Naive thymus-derived CD8-positive, alpha-beta T cell (primary cell): ENCODE results near the gene SLC22A4. TPM values are rescaled to one million over a fixed set of nuclear protein-coding genes. Genes with fewer than 3 reads are reported as not detected.

Source experiments
- ATAC-seq, 2 donors: fragments of 150-1000 bp; cut with Tn5 transposase in 1 of 2; sonication (Bioruptor Pico), chemical (Tn5 transposase) in 1 of 2; 1 replicate in 1 of 2; 2 replicates in 1 of 2; pipeline ENCODE4 v1.10.0; 2021; ENCODE audit warnings: mild to moderate bottlenecking in 2 of 2, moderate library complexity in 2 of 2
- POLR2A ChIA-PET: fragments of 350-600 bp; sonication (Branson Sonifier 250); formaldehyde crosslinking; loops from one replicate; lab custom pipeline; 2021; ENCODE audit warnings: antibody characterized with exemption; lab: Charles Lee
- DNase-seq, 10 donors: peaks; one replicate each; pipeline versions ENCODE4 v3.0.0 to v3.0.0-alpha.2; 2020 to 2022
- H3K27ac Mint-ChIP-seq, 10 donors: one replicate each; pipeline ENCODE4 v1.8.0; 2020 to 2022; ENCODE audit warnings: mild to moderate bottlenecking in 10 of 10, mixed read lengths in 10 of 10, moderate library complexity in 4 of 10, inconsistent platforms in 1 of 10
- H3K27me3 Mint-ChIP-seq, 5 donors: one replicate each; pipeline ENCODE4 v1.8.0; 2021 to 2022; ENCODE audit warnings: mixed read lengths in 5 of 5
- H3K36me3 Mint-ChIP-seq, 3 donors: one replicate each; pipeline ENCODE4 v1.8.0; 2020 to 2022; ENCODE audit warnings: mixed read lengths in 3 of 3, mild to moderate bottlenecking in 2 of 3, inconsistent platforms in 1 of 3
- H3K4me1 Mint-ChIP-seq, 4 donors: one replicate each; pipeline ENCODE4 v1.8.0; 2021 to 2022; ENCODE audit warnings: mixed read lengths in 4 of 4
- H3K4me3 Mint-ChIP-seq, 10 donors: one replicate each; pipeline ENCODE4 v1.8.0; 2020 to 2022; ENCODE audit warnings: mild to moderate bottlenecking in 10 of 10, mixed read lengths in 10 of 10, moderate library complexity in 6 of 10, inconsistent platforms in 1 of 10
- H3K9me3 Mint-ChIP-seq, 9 donors: one replicate each; pipeline ENCODE4 v1.8.0; 2020 to 2022; ENCODE audit warnings: mixed read lengths in 9 of 9, mild to moderate bottlenecking in 3 of 9, inconsistent platforms in 1 of 9, moderate library complexity in 1 of 9
- polyA plus RNA-seq, 3 donors: library from polyadenylated mRNA; unstranded; fragments of 300-500 nt; fragmentation: Illumina TruSeq; gene quantifications; one replicate each; pipeline ENCODE4 v1.2.3, GENCODE V29; 2021
- total RNA-seq, 8 experiments: library from RNA in 2 of 8; stranded (reverse) in 2 of 8; gene quantifications; one replicate each; pipeline ENCODE4 v1.2.3 and lab custom pipeline; 2021 to 2026

SLC22A4 gene
- total and polyA plus RNA-seq, 5 experiments from 2014 or later = not detected

DNA sequence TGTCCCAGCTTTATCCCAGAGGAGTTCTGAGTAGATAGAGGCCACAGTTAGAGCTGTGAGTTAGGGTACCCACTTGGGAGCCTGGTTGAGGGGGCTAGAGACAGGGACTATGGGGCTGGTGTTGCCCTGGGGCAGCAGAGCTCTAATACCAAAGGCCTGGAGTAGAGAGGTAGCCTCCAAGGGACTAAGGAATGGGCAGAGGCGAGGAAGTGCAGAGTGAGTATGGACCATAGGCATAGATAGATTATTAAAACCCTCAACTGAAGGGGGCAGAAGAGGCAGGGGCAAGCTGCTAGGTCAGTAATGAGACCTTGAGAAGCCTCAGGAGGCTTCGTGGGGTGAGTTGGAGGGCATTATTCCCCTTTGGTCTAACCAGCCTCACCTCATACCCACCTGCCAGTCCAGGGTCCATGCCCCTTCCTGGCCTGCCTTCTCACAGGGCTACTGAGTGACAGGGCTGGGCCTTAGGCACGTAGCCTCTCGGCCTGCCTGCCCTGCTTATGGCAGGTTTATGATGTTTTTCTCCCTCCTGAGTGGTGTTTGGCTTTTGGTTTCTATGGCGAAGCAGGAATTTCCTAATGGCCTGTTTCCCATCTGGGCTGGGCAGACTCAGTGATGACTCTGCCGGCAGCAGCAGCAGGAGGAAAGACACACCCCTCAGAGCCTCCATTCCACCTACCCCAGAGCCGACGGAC is 28.7 kb upstream of the SLC22A4 start:
- H3K4me1 Mint-ChIP-seq = peaks cover 4 to 7% (median 6%) of the 10 kb centered on the region in 4 donors
- no peaks in the 10 kb centered on the region for H3K9me3 Mint-ChIP-seq
- DNase-seq = no peak
- H3K4me3 Mint-ChIP-seq = no peak overlapping the region
- no peak for ATAC-seq
- H3K27me3 Mint-ChIP-seq = peaks cover 0 to under 1% (median 0%) of the 10 kb centered on the region in 5 donors
- POLR2A ChIA-PET = no interaction called here
- no peak overlapping the region for H3K27ac Mint-ChIP-seq
- no peaks in the 10 kb centered on the region for H3K36me3 Mint-ChIP-seq

DNA sequence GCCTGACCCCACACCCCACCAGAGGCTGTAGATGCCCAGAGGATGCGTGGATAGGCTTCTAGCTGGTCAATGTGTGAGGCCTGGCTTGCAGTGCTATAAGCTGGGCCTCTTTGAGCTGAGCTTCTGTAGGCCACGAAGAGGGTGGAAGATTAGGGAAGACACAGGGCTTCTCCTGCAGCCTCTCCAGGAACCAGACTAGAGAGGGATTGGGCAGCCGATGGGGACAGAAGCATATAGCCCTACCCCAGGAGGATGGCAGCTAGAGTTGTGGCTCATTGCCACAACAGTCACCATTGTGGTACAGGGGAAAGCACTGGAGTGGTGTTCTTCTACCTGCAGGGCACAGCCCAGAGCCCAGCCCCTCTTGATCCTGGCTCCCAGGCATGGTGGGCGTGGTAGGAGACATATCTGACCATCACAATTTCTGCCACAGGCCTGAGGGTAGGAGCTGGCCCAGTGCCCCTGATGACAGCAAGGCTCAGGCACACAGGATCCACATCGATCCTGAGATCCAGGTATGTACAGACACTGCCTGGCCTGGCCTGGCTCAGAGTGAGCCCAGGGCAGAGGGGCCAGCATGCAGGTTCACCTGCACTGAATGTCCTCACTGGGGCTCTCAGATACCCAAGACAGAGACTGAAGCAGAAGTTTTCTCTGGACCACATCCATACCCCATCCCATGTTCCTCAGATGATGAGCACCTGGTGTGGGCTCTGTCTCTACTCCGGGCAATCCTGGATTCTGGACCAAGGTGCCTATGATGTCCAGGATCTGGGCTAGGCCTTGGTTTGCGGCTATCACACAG is 28.0 kb upstream of the SLC22A4 start:
- DNase-seq (no peak), ATAC-seq (no peak)
- H3K27ac Mint-ChIP-seq = no peak overlapping the region
- POLR2A ChIA-PET = no interaction called here
- H3K9me3 Mint-ChIP-seq = no peaks in the 10 kb centered on the region
- no peaks in the 10 kb centered on the region for H3K36me3 Mint-ChIP-seq
- H3K4me1 Mint-ChIP-seq = peaks cover 2 to 6% (median 4%) of the 10 kb centered on the region in 4 donors
- H3K27me3 Mint-ChIP-seq = no peaks in the 10 kb centered on the region
- peak overlapping the region in 1 of 10 donors; percentile 10 for H3K4me3 Mint-ChIP-seq

DNA sequence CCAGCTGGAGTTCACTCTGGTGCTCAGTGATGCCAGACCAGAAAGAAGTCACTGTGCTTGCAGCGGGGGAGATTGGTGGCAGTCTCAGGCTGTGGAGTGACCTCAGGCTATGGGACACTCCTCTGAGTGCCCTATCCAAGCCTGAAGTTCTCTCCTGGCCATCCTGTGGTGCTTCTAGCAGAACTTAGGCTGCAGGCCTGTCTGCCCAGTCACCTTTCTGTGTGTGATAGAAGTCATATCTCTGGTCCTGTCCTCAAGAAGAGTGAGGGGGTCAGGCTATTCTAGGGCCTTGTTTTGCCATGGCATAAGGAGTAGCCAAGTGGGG is 27.4 kb upstream of the SLC22A4 start:
- H3K9me3 Mint-ChIP-seq = no peaks in the 10 kb centered on the region
- POLR2A ChIA-PET = no interaction called here
- peaks cover 5 to 8% (median 6%) of the 10 kb centered on the region in 4 donors for H3K4me1 Mint-ChIP-seq
- H3K27ac Mint-ChIP-seq = no peak overlapping the region
- ATAC-seq (no peak), DNase-seq (no peak)
- no peak overlapping the region for H3K4me3 Mint-ChIP-seq
- H3K27me3 Mint-ChIP-seq = peaks cover 0 to 2% (median 0%) of the 10 kb centered on the region in 5 donors
- no peaks in the 10 kb centered on the region for H3K36me3 Mint-ChIP-seq

DNA sequence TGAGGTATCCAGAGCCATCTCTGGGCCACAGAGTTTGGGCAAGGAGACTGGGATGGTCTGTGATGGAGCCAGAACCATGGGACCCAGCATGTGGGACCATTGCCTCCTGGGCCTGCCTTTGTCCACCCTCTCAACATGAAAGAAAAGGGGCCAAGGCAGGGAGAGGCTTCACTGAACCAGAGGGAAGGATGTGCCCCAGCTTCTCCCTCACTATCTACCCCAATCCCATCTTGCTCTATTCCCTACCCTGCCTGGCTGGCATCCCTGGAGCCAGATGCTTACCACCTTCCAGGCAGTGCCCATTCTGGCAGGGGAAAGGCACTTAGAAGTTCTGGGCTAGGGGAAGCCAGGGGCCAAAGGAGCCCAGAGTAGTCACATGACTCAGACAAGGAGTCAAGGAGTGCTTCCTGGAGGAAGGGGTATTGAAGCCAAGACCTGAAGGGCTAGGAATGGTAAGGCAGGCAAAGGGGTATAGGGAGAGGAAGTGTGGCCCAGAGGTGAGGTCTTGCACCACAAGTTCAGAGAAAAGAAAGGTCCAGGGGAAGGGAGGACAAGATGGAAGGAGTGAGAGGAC is 26.9 kb upstream of the SLC22A4 start:
- Mint-ChIP-seq H3K4me1 (peaks cover 7 to 10% (median 8%) of the 10 kb centered on the region in 4 donors), H3K36me3 (no peaks in the 10 kb centered on the region), H3K27me3 (peaks cover 0 to 4% (median under 1%) of the 10 kb centered on the region in 5 donors), H3K4me3 (no peak overlapping the region), H3K9me3 (no peaks in the 10 kb centered on the region), H3K27ac (peak overlapping the region in 1 of 10 donors; percentile 10)
- POLR2A ChIA-PET = no interaction called here
- DNase-seq (no peak), ATAC-seq (no peak)

DNA sequence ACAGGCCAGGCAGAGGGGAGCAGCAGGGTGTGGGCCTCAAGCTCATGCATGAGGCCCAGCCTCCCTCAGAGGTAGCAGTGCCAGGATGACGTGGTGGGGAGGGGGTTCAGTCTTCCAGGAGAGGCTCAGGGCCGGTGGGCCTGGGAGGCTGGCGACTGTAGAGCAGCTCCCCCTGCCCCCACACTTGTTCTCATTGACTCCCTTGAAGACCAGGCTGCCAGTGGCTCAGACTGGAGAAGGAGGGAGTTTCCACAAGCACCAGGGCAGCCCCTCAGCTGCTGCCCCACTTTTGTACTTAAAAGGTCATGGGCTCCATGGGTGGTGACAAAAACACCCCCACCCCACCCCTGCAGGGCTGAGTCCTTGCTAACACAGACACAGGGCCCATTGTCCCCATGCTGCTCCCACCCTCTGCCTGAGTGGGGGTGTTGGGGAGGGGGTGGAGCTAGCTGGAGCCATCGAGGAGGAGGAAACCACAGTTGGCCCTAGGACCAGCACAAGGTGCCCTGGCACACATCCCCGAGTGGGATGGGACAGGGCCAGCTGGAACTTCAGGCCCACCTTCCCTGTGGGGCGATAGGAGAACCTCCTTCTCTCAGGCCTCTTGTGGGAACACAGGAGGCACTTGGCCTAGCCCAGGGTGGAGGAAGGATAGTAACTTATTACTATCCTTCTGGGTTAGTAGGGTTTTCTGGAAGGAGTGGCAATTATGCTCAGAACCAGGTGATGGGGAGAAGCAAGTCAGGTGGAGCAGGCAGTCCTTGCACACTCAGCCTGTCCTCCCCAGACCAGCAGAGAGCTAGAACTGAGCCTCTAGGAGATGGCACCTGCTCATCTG is 26.0 kb upstream of the SLC22A4 start:
- no peak for ATAC-seq
- H3K4me1 Mint-ChIP-seq = peaks cover 13 to 18% (median 14%) of the 10 kb centered on the region in 4 donors
- POLR2A ChIA-PET = no interaction called here
- peaks cover 0 to 10% (median 3%) of the 10 kb centered on the region in 5 donors for H3K27me3 Mint-ChIP-seq
- H3K4me3 Mint-ChIP-seq = no peak overlapping the region
- no peaks in the 10 kb centered on the region for H3K36me3 Mint-ChIP-seq
- H3K9me3 Mint-ChIP-seq = no peaks in the 10 kb centered on the region
- DNase-seq = no peak
- H3K27ac Mint-ChIP-seq = peak overlapping the region in 1 of 10 donors; percentile 10

DNA sequence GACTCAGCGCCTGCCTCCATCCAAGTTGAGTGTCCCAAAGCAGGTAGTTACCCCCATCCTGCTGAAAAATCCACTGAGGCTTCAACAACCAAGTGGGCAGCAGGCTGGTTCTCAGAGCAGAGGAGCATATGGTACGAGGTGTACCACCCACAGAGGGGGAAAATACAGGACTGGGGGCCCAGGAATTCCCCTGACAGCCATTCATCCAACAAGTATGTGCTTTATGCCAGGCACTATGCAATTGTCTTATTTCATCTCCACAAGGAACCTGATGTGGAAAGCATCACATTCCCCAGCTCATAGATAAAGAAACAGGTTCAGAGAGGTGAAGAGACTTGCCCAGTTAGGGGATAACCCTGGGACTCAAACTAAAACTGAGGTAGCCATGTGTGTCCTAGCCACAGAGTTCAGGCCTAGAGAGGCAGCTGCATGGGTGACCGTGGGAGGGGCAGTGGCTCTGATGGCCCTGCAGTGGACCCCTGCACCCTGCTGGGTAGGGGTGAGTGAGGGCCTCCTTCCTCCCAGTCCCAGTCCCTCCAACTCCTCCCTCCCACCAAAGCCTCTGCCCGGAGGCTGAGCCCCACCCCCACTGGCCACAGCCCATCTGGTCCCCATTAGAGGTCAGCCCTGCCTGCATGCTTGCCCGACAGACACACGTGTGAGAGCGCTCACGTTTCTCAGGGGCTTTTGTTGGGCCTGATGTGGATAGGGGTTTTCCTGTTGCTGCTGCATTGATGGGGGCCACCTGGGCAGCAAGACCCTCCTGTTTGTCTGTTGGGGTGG is 25.2 kb upstream of the SLC22A4 start:
- Mint-ChIP-seq H3K27ac (no peak overlapping the region), H3K4me1 (peaks cover 13 to 19% (median 14%) of the 10 kb centered on the region in 4 donors), H3K4me3 (peak overlapping the region in 1 of 10 donors; percentile 29), H3K27me3 (peaks cover 0 to 18% (median 7%) of the 10 kb centered on the region in 5 donors), H3K36me3 (no peaks in the 10 kb centered on the region), H3K9me3 (no peaks in the 10 kb centered on the region)
- POLR2A ChIA-PET = no interaction called here
- ATAC-seq (no peak), DNase-seq (no peak)

DNA sequence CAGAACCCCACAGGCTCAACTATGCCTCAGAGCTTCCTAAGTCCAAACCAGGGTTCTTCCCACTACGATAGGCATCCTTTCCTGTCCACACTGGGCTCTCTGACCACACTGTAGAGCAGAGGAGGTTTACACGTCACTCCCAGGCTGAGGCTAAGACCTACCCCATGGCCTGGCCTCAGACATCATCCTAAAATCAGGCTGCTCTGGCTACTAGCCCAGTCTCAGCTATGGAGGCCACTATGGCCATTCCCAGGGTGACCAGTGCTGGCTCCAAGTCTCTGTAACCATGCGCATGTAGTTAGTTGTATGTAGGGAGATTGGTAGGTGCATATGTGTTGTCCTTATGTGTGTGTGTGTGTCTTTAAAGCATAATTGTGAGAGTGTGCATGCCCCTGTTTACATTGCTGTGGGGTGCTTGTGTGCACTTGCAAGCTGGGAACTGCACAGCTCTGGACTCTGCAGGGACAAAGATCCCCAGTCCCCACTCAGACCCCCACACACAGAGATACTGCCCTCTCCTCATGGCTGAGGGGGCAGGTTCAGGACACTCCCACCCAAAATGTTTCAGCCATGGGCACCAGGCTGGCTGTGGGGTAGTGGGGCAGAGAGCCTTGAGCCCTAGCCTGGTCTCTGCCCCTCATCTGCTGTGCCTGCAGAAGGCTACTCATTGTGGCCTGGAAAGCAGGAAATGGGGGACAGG is 24.4 kb upstream of the SLC22A4 start:
- Mint-ChIP-seq H3K9me3 (no peaks in the 10 kb centered on the region), H3K36me3 (no peaks in the 10 kb centered on the region), H3K27me3 (peaks cover 0 to 26% (median 12%) of the 10 kb centered on the region in 5 donors), H3K4me1 (peaks cover 12 to 19% (median 13%) of the 10 kb centered on the region in 4 donors), H3K27ac (no peak overlapping the region), H3K4me3 (peak overlapping the region in 1 of 10 donors; percentile 12)
- DNase-seq (no peak), ATAC-seq (no peak)
- POLR2A ChIA-PET = no interaction called here

DNA sequence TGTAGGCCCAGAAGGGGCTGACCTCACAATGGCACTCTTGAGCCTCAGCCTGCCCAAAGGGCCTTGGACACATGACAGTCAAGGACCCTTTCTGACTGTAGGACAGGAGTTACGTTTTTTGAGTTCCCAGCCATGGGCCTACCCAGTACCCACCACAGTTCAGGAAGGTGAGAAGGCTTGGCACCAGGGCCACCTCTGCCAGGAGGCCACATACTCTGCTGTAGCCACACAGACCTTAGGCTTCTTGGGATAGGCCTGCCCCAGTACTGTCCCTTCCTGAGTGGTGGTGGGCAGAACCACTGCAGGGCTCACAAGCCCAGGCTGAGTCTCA is 23.9 kb upstream of the SLC22A4 start:
- DNase-seq = no peak

DNA sequence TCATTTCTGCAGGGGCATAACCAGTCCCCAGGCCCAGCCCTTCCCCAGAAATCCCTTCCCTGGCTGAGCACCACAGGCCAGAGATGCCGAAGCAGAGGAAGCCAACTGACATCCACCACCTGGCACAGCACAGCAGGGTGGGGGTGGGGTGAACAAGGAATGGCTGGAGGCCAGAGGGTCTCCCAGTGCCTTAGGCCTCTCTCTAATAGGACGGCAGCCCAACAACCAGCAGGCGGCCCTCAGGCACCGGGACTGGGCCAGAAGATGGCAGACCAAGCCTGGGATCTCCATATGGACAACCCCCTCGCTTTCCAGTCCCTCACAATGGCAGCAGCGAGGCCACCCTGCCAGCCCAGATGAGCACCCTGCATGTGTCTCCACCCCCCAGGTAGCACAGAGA is 23.5 kb upstream of the SLC22A4 start:
- peak overlapping the region in 5 of 10 donors; percentile 25 to 75 (median 64) for H3K4me3 Mint-ChIP-seq
- H3K27me3 Mint-ChIP-seq = peaks cover 0 to 35% (median 16%) of the 10 kb centered on the region in 5 donors
- no peaks in the 10 kb centered on the region for H3K9me3 Mint-ChIP-seq
- POLR2A ChIA-PET = no interaction called here
- DNase-seq = no peak
- no peak overlapping the region for H3K27ac Mint-ChIP-seq
- H3K4me1 Mint-ChIP-seq = peaks cover 12 to 19% (median 13%) of the 10 kb centered on the region in 4 donors
- no peaks in the 10 kb centered on the region for H3K36me3 Mint-ChIP-seq
- no peak for ATAC-seq

More for the DNA sequence above, 23.9 kb upstream of the SLC22A4 start:
- no peak for ATAC-seq
- Mint-ChIP-seq H3K9me3 (no peaks in the 10 kb centered on the region), H3K4me1 (peaks cover 12 to 19% (median 13%) of the 10 kb centered on the region in 4 donors), H3K27me3 (peaks cover 0 to 31% (median 13%) of the 10 kb centered on the region in 5 donors), H3K4me3 (no peak overlapping the region), H3K27ac (no peak overlapping the region), H3K36me3 (no peaks in the 10 kb centered on the region)
- POLR2A ChIA-PET = no interaction called here

DNA sequence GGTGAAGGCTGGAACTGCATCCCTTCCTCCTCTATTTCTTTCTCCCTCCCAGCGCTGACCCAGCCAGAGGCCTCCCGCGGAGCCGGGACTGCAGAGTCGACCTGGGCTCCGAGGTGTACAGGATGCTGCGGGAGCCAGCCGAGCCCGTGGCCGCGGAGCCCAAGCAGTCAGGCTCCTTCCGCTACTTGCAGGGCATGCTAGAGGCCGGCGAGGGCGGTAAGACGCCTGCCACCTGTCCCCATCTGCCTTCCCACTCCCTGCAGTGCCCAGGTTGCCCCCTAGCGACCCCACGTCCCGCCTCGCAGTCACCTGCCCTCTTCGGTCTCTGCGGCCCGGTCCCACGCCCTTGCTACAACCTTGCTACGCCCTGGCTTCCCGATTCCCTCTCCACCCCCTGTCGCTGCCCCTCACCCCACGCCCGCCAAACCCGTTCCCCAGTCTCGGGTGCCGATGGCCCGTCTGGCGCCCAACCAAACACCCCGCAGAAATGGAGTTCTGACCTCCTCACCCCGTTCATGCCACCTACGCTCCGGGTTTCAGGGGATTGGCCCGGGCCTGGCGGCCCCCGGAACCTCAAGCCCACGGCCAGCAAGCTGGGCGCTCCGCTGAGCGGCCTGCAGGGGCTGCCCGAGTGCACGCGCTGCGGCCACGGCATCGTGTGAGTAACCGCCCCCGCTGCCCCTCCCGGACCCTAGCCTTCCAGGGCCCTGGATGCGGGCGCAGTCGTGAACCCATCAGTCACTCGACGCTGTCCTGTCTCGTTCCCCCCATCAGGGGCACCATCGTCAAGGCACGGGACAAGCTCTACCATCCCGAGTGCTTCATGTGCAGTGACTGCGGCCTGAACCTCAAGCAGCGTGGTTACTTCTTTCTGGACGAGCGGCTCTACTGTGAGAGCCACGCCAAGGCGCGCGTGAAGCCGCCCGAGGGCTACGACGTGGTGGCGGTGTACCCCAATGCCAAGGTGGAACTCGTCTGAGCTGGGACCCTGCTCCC is 22.6 kb upstream of the SLC22A4 start:
- DNase-seq (peak in 2 of 10 donors; percentile 21 to 66), ATAC-seq (peak; percentile 60 to 80)

More for the DNA sequence above, 22.6 kb upstream of the SLC22A4 start:
- Mint-ChIP-seq H3K27me3 (peaks cover 0 to 37% (median 17%) of the 10 kb centered on the region in 5 donors), H3K27ac (peak overlapping the region in 2 of 10 donors; percentile 44 to 71), H3K4me1 (peaks cover 12 to 19% (median 13%) of the 10 kb centered on the region in 4 donors), H3K9me3 (no peaks in the 10 kb centered on the region), H3K4me3 (peak overlapping the region; percentile 20 to 75 (median 66)), H3K36me3 (no peaks in the 10 kb centered on the region)
- POLR2A ChIA-PET = no interaction called here
